ENCODE results near the gene LAMC3.

DNA sequence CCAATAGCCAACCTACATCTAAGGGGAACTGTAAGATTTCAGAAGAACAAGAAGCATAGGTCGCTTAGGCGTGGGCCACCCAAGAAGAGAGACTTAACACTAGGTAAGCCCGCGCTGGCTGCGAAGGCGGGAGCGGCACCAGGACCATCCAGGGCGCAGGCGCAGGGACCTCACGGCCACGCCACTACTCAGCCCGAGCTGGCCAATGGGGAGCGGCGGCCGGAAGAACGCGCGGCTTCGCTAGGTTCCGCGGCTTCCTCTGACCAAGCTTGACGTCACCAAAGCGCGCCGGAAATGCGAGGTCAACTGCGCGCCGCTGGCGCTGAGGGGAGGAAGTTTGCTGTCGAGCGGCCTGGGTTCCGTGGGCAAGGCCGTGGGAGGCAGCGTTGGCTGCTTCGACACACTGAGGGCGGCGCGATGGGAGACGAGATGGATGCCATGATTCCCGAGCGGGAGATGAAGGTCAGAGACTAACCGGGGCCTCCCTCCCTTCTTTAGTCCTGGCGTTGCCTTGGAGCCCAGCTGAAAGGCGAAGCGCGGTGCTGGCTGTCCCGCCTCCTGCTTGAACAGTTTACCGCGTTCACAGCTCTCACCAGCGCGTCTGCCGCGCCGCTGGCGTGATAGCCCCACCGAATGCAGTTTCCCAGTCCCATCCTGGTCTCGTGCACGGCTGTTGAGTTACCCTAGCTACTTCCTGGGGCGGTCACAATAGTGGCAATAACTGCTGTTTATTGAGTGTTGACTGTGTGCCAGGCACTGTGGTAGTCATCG, 116.5 kb downstream of the LAMC3 start, which contains the start of gene NUP214:
- TF ChIP-seq, protein P1, sequence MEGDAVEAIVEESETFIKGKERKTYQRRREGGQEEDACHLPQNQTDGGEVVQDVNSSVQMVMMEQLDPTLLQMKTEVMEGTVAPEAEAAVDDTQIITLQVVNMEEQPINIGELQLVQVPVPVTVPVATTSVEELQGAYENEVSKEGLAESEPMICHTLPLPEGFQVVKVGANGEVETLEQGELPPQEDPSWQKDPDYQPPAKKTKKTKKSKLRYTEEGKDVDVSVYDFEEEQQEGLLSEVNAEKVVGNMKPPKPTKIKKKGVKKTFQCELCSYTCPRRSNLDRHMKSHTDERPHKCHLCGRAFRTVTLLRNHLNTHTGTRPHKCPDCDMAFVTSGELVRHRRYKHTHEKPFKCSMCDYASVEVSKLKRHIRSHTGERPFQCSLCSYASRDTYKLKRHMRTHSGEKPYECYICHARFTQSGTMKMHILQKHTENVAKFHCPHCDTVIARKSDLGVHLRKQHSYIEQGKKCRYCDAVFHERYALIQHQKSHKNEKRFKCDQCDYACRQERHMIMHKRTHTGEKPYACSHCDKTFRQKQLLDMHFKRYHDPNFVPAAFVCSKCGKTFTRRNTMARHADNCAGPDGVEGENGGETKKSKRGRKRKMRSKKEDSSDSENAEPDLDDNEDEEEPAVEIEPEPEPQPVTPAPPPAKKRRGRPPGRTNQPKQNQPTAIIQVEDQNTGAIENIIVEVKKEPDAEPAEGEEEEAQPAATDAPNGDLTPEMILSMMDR (IDR thresholded peaks at IDR 0.05; ENCODE audit: poor library complexity): no peak
- TF ChIP-seq EZH2phosphoT487 (IDR thresholded peaks at IDR 0.05; ENCODE audit: low read depth, severe bottlenecking, unreplicated experiment): no peak
- TF ChIP-seq EZH2 (IDR thresholded peaks at IDR 0.05; ENCODE audit: borderline replicate concordance): no peak
